HCT116 (cell line): Measurements from ENCODE around the gene EIF4G2.

Experiments
- ATF3 ChIP-seq: IDR thresholded peaks from 2 replicates; pipeline ENCODE4 v1.6.1; 2012
- CTCF ChIP-seq, 3 experiments: fragments of 200-600 bp in 1 of 3; sonication (generic) in 1 of 3; IDR thresholded peaks in 2 of 3; conservative IDR thresholded peaks in 1 of 3; 2 replicates each; pipeline ENCODE4 v1.5.1; 2012 to 2017; ENCODE audit warnings: low read depth in 2 of 3, low read length in 2 of 3, antibody characterized with exemption in 1 of 3, borderline replicate concordance in 1 of 3, control low read depth in 1 of 3, mild to moderate bottlenecking in 1 of 3, mixed read lengths in 1 of 3, mixed run types in 1 of 3, moderate library complexity in 1 of 3; ENCODE audit not compliant: insufficient read depth in 1 of 3
- EZH2phosphoT487 ChIP-seq: fragments of 200-600 bp; IDR thresholded peaks from 2 replicates; pipeline ENCODE4 v1.6.1; 2018; ENCODE audit warnings: antibody characterized with exemption, borderline replicate concordance
- MAX ChIP-seq: IDR thresholded peaks from 2 replicates; pipeline ENCODE4 v1.6.1; 2012
- POLR2A ChIP-seq: IDR thresholded peaks from 2 replicates; pipeline ENCODE4 v1.7.0; 2011; ENCODE audit warnings: borderline replicate concordance; ENCODE audit not compliant: insufficient read depth, insufficient read length; ENCODE audit errors: extremely low read depth
- POLR2AphosphoS5 ChIP-seq: IDR thresholded peaks from 2 replicates; pipeline ENCODE4 v1.6.1; 2011; ENCODE audit warnings: mild to moderate bottlenecking, low read depth, low read length, moderate library complexity
- RAD21 ChIP-seq: IDR thresholded peaks from 2 replicates; pipeline ENCODE4 v1.6.1; 2012; ENCODE audit warnings: low read depth, mild to moderate bottlenecking
- ZNF274 ChIP-seq: fragments of 200-500 bp; sonication (Bioruptor generic); IDR thresholded peaks from 2 replicates; pipeline ENCODE4 v1.6.1; 2014; ENCODE audit warnings: mild to moderate bottlenecking, low read depth, low read length, inconsistent platforms

GRCh38 chr11:10838083-10838482 lies 29.4 kb upstream of the EIF4G2 start:
- no peak for TF ChIP-seq POLR2A
- no peak for TF ChIP-seq CTCF (IDR thresholded peaks at IDR 0.05 in 2 of 3, conservative IDR thresholded peaks at IDR 0.05 in 1 of 3; ENCODE audit: borderline replicate concordance in 1 of 3, insufficient read depth in 1 of 3, low read depth in 2 of 3, low read length in 2 of 3)
- no peak for TF ChIP-seq ATF3
- TF ChIP-seq ZNF274 = no peak
- TF ChIP-seq POLR2AphosphoS5 = no peak
- TF ChIP-seq RAD21 = no peak
- TF ChIP-seq EZH2phosphoT487 = no peak
- no peak for TF ChIP-seq MAX
